Activated T-cell treated with anti-CD3 and anti-CD28 coated beads, Interleukin-2, amount 50 U/mL, for 24 hours (primary cell): ENCODE data around the gene DOK3.

Experiments
- DNase-seq: peaks from one replicate; pipeline ENCODE4 v3.0.0-alpha.2; 2020
- H3K27ac Mint-ChIP-seq: 2 replicates; pipeline ENCODE4 v1.8.0; 2020; ENCODE audit warnings: mild to moderate bottlenecking, mixed read lengths
- H3K27me3 Mint-ChIP-seq: 2 replicates; pipeline ENCODE4 v1.8.0; 2020; ENCODE audit warnings: mixed read lengths
- H3K36me3 Mint-ChIP-seq: 2 replicates; pipeline ENCODE4 v1.8.0; 2020; ENCODE audit warnings: low read depth, mixed read lengths
- H3K4me1 Mint-ChIP-seq: 2 replicates; pipeline ENCODE4 v1.8.0; 2020; ENCODE audit warnings: low read depth, mixed read lengths
- H3K4me3 Mint-ChIP-seq: 2 replicates; pipeline ENCODE4 v1.8.0; 2020; ENCODE audit warnings: mild to moderate bottlenecking, moderate library complexity, mixed read lengths
- H3K9me3 Mint-ChIP-seq: 2 replicates; pipeline ENCODE4 v1.8.0; 2020; ENCODE audit warnings: mixed read lengths

Gene DOK3

GRCh38 chr5:177478711-177479646 lies 30.6 kb downstream of the DOK3 start:
- H3K4me1 Mint-ChIP-seq = peaks cover 52% of the 10 kb centered on the region

GRCh38 chr5:177477701-177478477 lies 31.7 kb downstream of the DOK3 start:
- no peak for DNase-seq
- Mint-ChIP-seq H3K9me3 (no peaks in the 10 kb centered on the region), H3K27ac (peak overlapping the region; percentile 96), H3K4me3 (no peak overlapping the region), H3K36me3 (peaks cover 4% of the 10 kb centered on the region), H3K27me3 (peaks cover 5% of the 10 kb centered on the region), H3K4me1 (peaks cover 54% of the 10 kb centered on the region)

More at GRCh38 chr5:177478711-177479646, 30.6 kb downstream of the DOK3 start:
- Mint-ChIP-seq H3K27ac (peak overlapping the region; percentile 96), H3K9me3 (no peaks in the 10 kb centered on the region), H3K27me3 (peaks cover 3% of the 10 kb centered on the region), H3K36me3 (peaks cover 9% of the 10 kb centered on the region), H3K4me3 (peak overlapping the region; percentile 26)
- peak; percentile 63 for DNase-seq

GRCh38 chr5:177476531-177477233 lies 32.9 kb downstream of the DOK3 start:
- H3K9me3 Mint-ChIP-seq = no peaks in the 10 kb centered on the region
- peaks cover 5% of the 10 kb centered on the region for H3K27me3 Mint-ChIP-seq
- H3K4me1 Mint-ChIP-seq = peaks cover 59% of the 10 kb centered on the region
- peak overlapping the region; percentile 57 for H3K27ac Mint-ChIP-seq
- no peak for DNase-seq
- H3K36me3 Mint-ChIP-seq = peaks cover 8% of the 10 kb centered on the region
- H3K4me3 Mint-ChIP-seq = no peak overlapping the region

- DNase-seq = no peak
- peak overlapping the region; percentile 62 for H3K27ac Mint-ChIP-seq
- H3K4me1 Mint-ChIP-seq = peaks cover 66% of the 10 kb centered on the region
- H3K36me3 Mint-ChIP-seq = peaks cover 10% of the 10 kb centered on the region
- H3K9me3 Mint-ChIP-seq = no peaks in the 10 kb centered on the region
- H3K4me3 Mint-ChIP-seq = peak overlapping the region; percentile 5
- H3K27me3 Mint-ChIP-seq = peaks cover 5% of the 10 kb centered on the region
Measured at GRCh38 chr5:177475563-177476427, 33.8 kb downstream of the DOK3 start.

- H3K27ac Mint-ChIP-seq = peak overlapping the region; percentile 62
- H3K9me3 Mint-ChIP-seq = no peaks in the 10 kb centered on the region
- DNase-seq = no peak
- H3K27me3 Mint-ChIP-seq = peaks cover 5% of the 10 kb centered on the region
- peaks cover 69% of the 10 kb centered on the region for H3K4me1 Mint-ChIP-seq
- H3K36me3 Mint-ChIP-seq = peaks cover 16% of the 10 kb centered on the region
- peak overlapping the region; percentile 72 for H3K4me3 Mint-ChIP-seq
Measured at GRCh38 chr5:177474846-177475562, 34.6 kb downstream of the DOK3 start.

- peaks cover 5% of the 10 kb centered on the region for H3K27me3 Mint-ChIP-seq
- peak overlapping the region; percentile 50 for H3K27ac Mint-ChIP-seq
- peaks cover 60% of the 10 kb centered on the region for H3K4me1 Mint-ChIP-seq
- no peak for DNase-seq
- H3K4me3 Mint-ChIP-seq = peak overlapping the region; percentile 72
- H3K9me3 Mint-ChIP-seq = no peaks in the 10 kb centered on the region
- H3K36me3 Mint-ChIP-seq = peaks cover 20% of the 10 kb centered on the region
Measured at GRCh38 chr5:177474002-177474476, 35.6 kb downstream of the DOK3 start.

- peak within 1 kb of the TSS; percentile 78 for H3K4me3 Mint-ChIP-seq
- H3K27me3 Mint-ChIP-seq = peaks cover 5% of the 10 kb centered on the region
- H3K4me1 Mint-ChIP-seq = peaks cover 54% of the 10 kb centered on the region
- H3K27ac Mint-ChIP-seq = peak within 1 kb of the TSS; percentile 82
- no peaks in the 10 kb centered on the region for H3K9me3 Mint-ChIP-seq
- no peak for DNase-seq
- peaks cover 20% of the 10 kb centered on the region for H3K36me3 Mint-ChIP-seq
Measured at GRCh38 chr5:177473443-177474001, 36.1 kb downstream of the DOK3 start, which contains the start of gene DBN1. DBN1 (minus strand) TSS chr5:177473634; CDS start chr5:177473521, 113 bp downstream.

- peak; percentile 80 for DNase-seq
- H3K4me1 Mint-ChIP-seq = peaks cover 48% of the 10 kb centered on the region
- H3K27ac Mint-ChIP-seq = peak overlapping the region; percentile 82
- peaks cover 25% of the 10 kb centered on the region for H3K36me3 Mint-ChIP-seq
- H3K27me3 Mint-ChIP-seq = peaks cover 5% of the 10 kb centered on the region
- H3K9me3 Mint-ChIP-seq = no peaks in the 10 kb centered on the region
- peak overlapping the region; percentile 78 for H3K4me3 Mint-ChIP-seq
Measured at GRCh38 chr5:177472460-177473442, 36.9 kb downstream of the DOK3 start.

- peak overlapping the region; percentile 78 for H3K4me3 Mint-ChIP-seq
- peaks cover 5% of the 10 kb centered on the region for H3K27me3 Mint-ChIP-seq
- no peaks in the 10 kb centered on the region for H3K9me3 Mint-ChIP-seq
- peaks cover 45% of the 10 kb centered on the region for H3K4me1 Mint-ChIP-seq
- peaks cover 33% of the 10 kb centered on the region for H3K36me3 Mint-ChIP-seq
- DNase-seq = no peak
- peak overlapping the region; percentile 84 for H3K27ac Mint-ChIP-seq
Measured at GRCh38 chr5:177471610-177472356, 37.8 kb downstream of the DOK3 start.

GRCh38 chr5:177470759-177471536 lies 38.7 kb downstream of the DOK3 start:
- peaks cover 5% of the 10 kb centered on the region for H3K27me3 Mint-ChIP-seq
- peak overlapping the region; percentile 84 for H3K27ac Mint-ChIP-seq
- DNase-seq = no peak

More at GRCh38 chr5:177470759-177471536, 38.7 kb downstream of the DOK3 start:
- peaks cover 41% of the 10 kb centered on the region for H3K36me3 Mint-ChIP-seq
- H3K4me1 Mint-ChIP-seq = peaks cover 37% of the 10 kb centered on the region
- peak overlapping the region; percentile 78 for H3K4me3 Mint-ChIP-seq
- H3K9me3 Mint-ChIP-seq = no peaks in the 10 kb centered on the region
